GM12878 (cell line): ENCODE measurements around the gene LMTK3. TPM values are rescaled to one million over a fixed set of nuclear protein-coding genes. Genes with fewer than 3 reads are reported as not detected.

Source experiments
- ATAC-seq: fragments of 200-7000 bp; cut with Tn5 transposase; 3 replicates; pipeline ENCODE4 v1.9.1; 2020; ENCODE audit warnings: mild to moderate bottlenecking, moderate library complexity
- BruUV-seq: library from RNA; stranded (reverse); fragments of 400-500 nt; replicated peaks from 2 replicates; lab custom pipeline; 2021; lab: Mats Ljungman, UMichigan
- CTCF ChIA-PET: fragments of 300-600 bp; sonication (Branson Sonifier 250); formaldehyde crosslinking; extraction: SDS; loops from one replicate; lab custom pipeline; 2021; ENCODE audit warnings: inconsistent platforms; lab: Yijun Ruan, JAX
- POLR2A ChIA-PET: fragments of 350-600 bp; formaldehyde crosslinking; extraction: SDS; loops from one replicate; lab custom pipeline; 2021; ENCODE audit warnings: inconsistent platforms; lab: Charles Lee
- RAD21 ChIA-PET: fragments of 300-600 bp; sonication (Branson Sonifier 250); formaldehyde crosslinking; loops from one replicate; lab custom pipeline; 2023; ENCODE audit warnings: antibody characterized with exemption; ENCODE audit not compliant: unreplicated experiment; lab: Charles Lee
- SMC1A ChIA-PET: fragments of 300-600 bp; sonication (Branson Sonifier 250); formaldehyde crosslinking; loops from one replicate; lab custom pipeline; 2023; ENCODE audit not compliant: unreplicated experiment, uncharacterized antibody; lab: Charles Lee
- DNase-seq: peaks from one replicate; pipeline ENCODE4 v3.0.0-alpha.2; 2011; ENCODE audit warnings: low read depth, low spot score
- FAIRE-seq: peaks from 3 replicates; lab custom pipeline; 2011; peaks lifted over from hg19 to GRCh38; lab: Jason Lieb, UNC
- H2AFZ ChIP-seq: 2 replicates; pipeline ENCODE4 v1.6.0; 2011; ENCODE audit warnings: low read depth, low read length, control low read depth; ENCODE audit not compliant: control insufficient read depth
- H3K27ac ChIP-seq: 2 replicates; pipeline ENCODE4 v1.5.1; 2011; ENCODE audit warnings: control low read depth; ENCODE audit not compliant: control insufficient read depth, insufficient read depth
- H3K27me3 ChIP-seq, 2 experiments: replicated peaks in 1 of 2; 2 replicates each; pipeline versions ENCODE4 v1.6.0 to v1.6.1; 2011; ENCODE audit warnings: low read length in 1 of 2; ENCODE audit not compliant: control insufficient read depth in 2 of 2, insufficient read depth in 2 of 2
- H3K36me3 ChIP-seq, 2 experiments: 2 replicates each; pipeline ENCODE4 v1.5.1; 2011; ENCODE audit warnings: low read length in 1 of 2; ENCODE audit not compliant: control insufficient read depth in 2 of 2, insufficient read depth in 2 of 2
- H3K4me1 ChIP-seq: 2 replicates; pipeline ENCODE4 v1.6.1; 2011; ENCODE audit warnings: mild to moderate bottlenecking, low read length, moderate library complexity, mixed read lengths; ENCODE audit not compliant: control insufficient read depth, insufficient read depth
- H3K4me2 ChIP-seq: 2 replicates; pipeline ENCODE4 v1.6.0; 2011; ENCODE audit warnings: control low read depth; ENCODE audit not compliant: control insufficient read depth, insufficient read depth
- H3K4me3 ChIP-seq: fragments of 200-600 bp; sonication (generic); 2 replicates; pipeline ENCODE4 v1.5.1; 2016
- H3K79me2 ChIP-seq: 2 replicates; pipeline ENCODE4 v1.6.0; 2011; ENCODE audit warnings: low read length; ENCODE audit not compliant: control insufficient read depth, insufficient read depth
- H3K9ac ChIP-seq: 2 replicates; pipeline ENCODE4 v1.8.0; 2011; ENCODE audit warnings: low read length, control low read depth, mixed read lengths; ENCODE audit not compliant: control insufficient read depth, insufficient read depth
- H3K9me3 ChIP-seq: replicated peaks from 3 replicates; pipeline ENCODE4 v1.5.1; 2011; ENCODE audit warnings: mild to moderate bottlenecking, low read length; ENCODE audit not compliant: control insufficient read depth, insufficient read depth
- H4K20me1 ChIP-seq: 2 replicates; pipeline ENCODE4 v1.6.0; 2011; ENCODE audit not compliant: control insufficient read depth, insufficient read depth
- BCL11A ChIP-seq: IDR thresholded peaks from 2 replicates; pipeline ENCODE4 v1.6.1; 2011; ENCODE audit warnings: low read depth, low read length
- CBFB ChIP-seq: IDR thresholded peaks from 2 replicates; pipeline ENCODE4 v1.6.1; 2016; ENCODE audit warnings: antibody characterized with exemption, low read depth
- CEBPB ChIP-seq, 2 experiments: fragments of 150-350 bp in 1 of 2; IDR thresholded peaks; 2 replicates each; pipeline ENCODE4 v1.6.1; 2012 to 2014; ENCODE audit warnings: low read depth in 2 of 2, low read length in 2 of 2, borderline replicate concordance in 1 of 2, inconsistent platforms in 1 of 2
- ESRRA ChIP-seq: IDR thresholded peaks from 2 replicates; pipeline ENCODE4 v1.6.1; 2012; ENCODE audit warnings: mild to moderate bottlenecking, low read length, improper control_type of control experiment
- GABPA ChIP-seq: IDR thresholded peaks from 2 replicates; pipeline ENCODE4 v1.6.1; 2014; ENCODE audit warnings: antibody characterized with exemption, low read depth, mild to moderate bottlenecking, inconsistent platforms
- JUND ChIP-seq: IDR thresholded peaks from 2 replicates; pipeline ENCODE4 v1.6.1; 2012; ENCODE audit warnings: low read depth, mild to moderate bottlenecking, low read length, improper control_type of control experiment, moderate library complexity
- LARP7 ChIP-seq: fragments of 450-650 bp; IDR thresholded peaks from 2 replicates; pipeline ENCODE4 v1.6.1; 2017; ENCODE audit warnings: mild to moderate bottlenecking
- NR2C1 ChIP-seq: fragments of 450-650 bp; IDR thresholded peaks from 2 replicates; pipeline ENCODE4 v1.6.1; 2017; ENCODE audit warnings: antibody characterized with exemption, mild to moderate bottlenecking, moderate library complexity
- POU2F2 ChIP-seq: IDR thresholded peaks from 3 replicates; pipeline ENCODE4 v1.6.1; 2011; ENCODE audit warnings: low read depth, mild to moderate bottlenecking, low read length, borderline replicate concordance
- RELA ChIP-seq: fragments of 450-650 bp; IDR thresholded peaks from 2 replicates; pipeline ENCODE4 v1.8.0; 2014; ENCODE audit warnings: borderline replicate concordance; ENCODE audit not compliant: partially characterized antibody
- RUNX3 ChIP-seq: IDR thresholded peaks from 2 replicates; pipeline ENCODE4 v1.6.1; 2012; ENCODE audit warnings: low read length, inconsistent platforms
- SMAD1 ChIP-seq: fragments of 450-650 bp; IDR thresholded peaks from 2 replicates; pipeline ENCODE4 v1.6.1; 2018; ENCODE audit warnings: mild to moderate bottlenecking, low read depth; ENCODE audit not compliant: partially characterized antibody
- SREBF2 ChIP-seq: IDR thresholded peaks from 2 replicates; pipeline ENCODE4 v1.6.1; 2012; ENCODE audit warnings: mild to moderate bottlenecking, low read length
- whole genome bisulfite sequencing: methylation state at CpG from one replicate; pipeline ENCODE4 v1.1.6; 2016; ENCODE audit warnings: low lambda C conversion rate; ENCODE audit not compliant: insufficient replicate concordance, insufficient coverage; ENCODE audit errors: missing lambda C conversion rate; 5-methylcytosine and 5-hydroxymethylcytosine counted together
- in situ Hi-C: fragments of 300-500 bp; cut with MboI; formaldehyde crosslinking; loops from 9 replicates; pipeline ENCODE4 v1.14.3; 2018; ENCODE audit warnings: mixed read lengths
- intact Hi-C: fragments of 100-400 bp; cut with micrococcal nuclease; formaldehyde crosslinking; loops from one replicate; pipeline ENCODE4 v1.14.2; 2022; ENCODE audit not compliant: unreplicated experiment
- polyA plus RNA-seq, 11 experiments: library from polyadenylated mRNA; depleted of rRNA in 4 of 11; unstranded in 6 of 11; stranded (reverse) in 5 of 11; fragments of >200 nt; fragmentation: Nextera tagmentation in 4 of 11; fragmentation: Illumina TruSeq in 1 of 11; extraction: Ambion mirVana in 4 of 11; extraction: Trizol in 1 of 11; gene quantifications; 1 replicate in 1 of 11; 2 replicates in 10 of 11; pipeline versions ENCODE4 v1.2.1 to v1.2.3, GENCODE V29; 2011 to 2016; ENCODE audit warnings: inconsistent platforms in 2 of 11, missing spikeins in 2 of 11, low read depth in 1 of 11
- total RNA-seq, 4 experiments: library from RNA; depleted of rRNA in 3 of 4; stranded (reverse); fragments of >200 nt in 3 of 4; fragmentation: Illumina TruSeq in 1 of 4; extraction: Trizol in 1 of 4; gene quantifications; 2 replicates each; pipeline versions ENCODE4 v1.2.1 to v1.2.3, GENCODE V29; 2013 to 2021
- TF ChIP-seq, protein P1 (sequence below): IDR thresholded peaks from 2 replicates; pipeline ENCODE4 v1.6.1; 2011; ENCODE audit warnings: borderline replicate concordance, low read depth, mild to moderate bottlenecking, moderate library complexity, low read length; ENCODE audit not compliant: insufficient read depth, poor library complexity, severe bottlenecking

The LMTK3 gene
- total and polyA plus RNA-seq, 10 of the 15 experiments (the other 5 are each of a cell fraction or from before 2014, with no cell fraction given): under 0.01 to 0.28 (median 0.04) TPM; not detected in 3

DNA sequence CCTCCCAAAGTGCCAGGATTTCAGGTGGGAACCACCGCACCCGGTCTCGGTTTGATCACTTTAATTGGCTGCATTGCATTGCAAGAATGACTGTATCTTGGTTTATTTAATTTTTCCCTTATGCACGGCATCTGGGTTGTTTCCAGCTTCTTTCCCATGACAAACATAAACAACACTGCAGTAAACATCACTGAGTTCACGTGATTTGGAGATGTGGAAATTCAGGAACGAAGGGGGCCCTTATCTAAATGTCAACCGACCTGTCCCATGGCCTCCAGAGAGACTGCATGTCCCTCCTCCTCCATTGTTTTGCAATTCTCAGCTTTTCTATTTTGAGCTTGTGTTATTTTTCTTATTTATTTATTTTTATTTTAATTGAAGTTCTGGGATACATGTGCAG, 25.9 kb upstream of the LMTK3 start:
- no peak for FAIRE-seq
- TF ChIP-seq NR2C1: no peak
- TF ChIP-seq SREBF2: no peak
- no peak for TF ChIP-seq GABPA
- TF ChIP-seq RELA: no peak
- TF ChIP-seq RUNX3: no peak
- POLR2A ChIA-PET: no interaction called here
- ATAC-seq: no peak
- H3K4me2 ChIP-seq: no peak overlapping the region
- H3K9ac ChIP-seq: no peak overlapping the region
- H3K27me3 ChIP-seq: no peaks in the 10 kb centered on the region
- no peaks in the 10 kb centered on the region for H4K20me1 ChIP-seq
- H3K36me3 ChIP-seq: no peaks in the 10 kb centered on the region
- 56% methylated on average over 7 of the region's 7 CpGs for WGBS
- no peak for DNase-seq
- no peak overlapping the region for H3K27ac ChIP-seq
- BruUV-seq: no TSS peak
- no peak overlapping the region for H3K4me3 ChIP-seq
- no peaks in the 10 kb centered on the region for H3K9me3 ChIP-seq
- in situ Hi-C loops (no loop called here), intact Hi-C loops (no loop called here)
- H2AFZ ChIP-seq: no peak overlapping the region
- SMC1A ChIA-PET: no interaction called here
- RAD21 ChIA-PET: no interaction called here
- no peaks in the 10 kb centered on the region for H3K4me1 ChIP-seq
- H3K79me2 ChIP-seq: no peaks in the 10 kb centered on the region
- CTCF ChIA-PET: no interaction called here

DNA sequence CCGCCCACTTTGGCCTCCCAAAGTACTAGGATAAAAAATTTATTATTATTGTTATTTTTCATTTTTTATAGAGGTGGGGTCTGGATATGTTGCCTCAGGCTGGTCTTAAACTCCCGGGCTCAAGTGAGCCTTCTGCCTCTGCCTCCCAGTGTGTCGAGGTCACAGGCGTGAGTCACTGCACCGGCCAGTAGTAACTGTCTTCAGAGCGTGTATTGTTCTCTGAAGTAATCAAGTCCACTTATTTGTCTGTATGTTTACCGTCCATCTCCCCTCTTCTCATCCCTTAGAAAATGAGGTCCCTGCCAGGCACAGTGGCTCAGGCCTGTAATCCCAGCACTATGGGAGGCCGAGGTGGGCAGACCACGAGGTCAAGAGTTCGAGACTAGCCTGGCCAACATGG, 22.1 kb upstream of the LMTK3 start:
- ChIA-PET RAD21 (no interaction called here), POLR2A (no interaction called here), SMC1A (no interaction called here), CTCF (interaction anchor here (0.7 kb wide), 1 partner anchor 59 kb away, joined by 3 read pairs; no protein-coding TSS in a partner anchor)
- no peaks in the 10 kb centered on the region for H3K79me2 ChIP-seq
- TF ChIP-seq POU2F2 (no peak), SMAD1 (no peak), JUND (no peak), CBFB (no peak), LARP7 (no peak), CEBPB (IDR thresholded peaks at IDR 0.05; ENCODE audit: borderline replicate concordance in 1 of 2, low read depth in 2 of 2, low read length in 2 of 2) (no peak), ESRRA (no peak), BCL11A (no peak)
- TF ChIP-seq, protein P1, sequence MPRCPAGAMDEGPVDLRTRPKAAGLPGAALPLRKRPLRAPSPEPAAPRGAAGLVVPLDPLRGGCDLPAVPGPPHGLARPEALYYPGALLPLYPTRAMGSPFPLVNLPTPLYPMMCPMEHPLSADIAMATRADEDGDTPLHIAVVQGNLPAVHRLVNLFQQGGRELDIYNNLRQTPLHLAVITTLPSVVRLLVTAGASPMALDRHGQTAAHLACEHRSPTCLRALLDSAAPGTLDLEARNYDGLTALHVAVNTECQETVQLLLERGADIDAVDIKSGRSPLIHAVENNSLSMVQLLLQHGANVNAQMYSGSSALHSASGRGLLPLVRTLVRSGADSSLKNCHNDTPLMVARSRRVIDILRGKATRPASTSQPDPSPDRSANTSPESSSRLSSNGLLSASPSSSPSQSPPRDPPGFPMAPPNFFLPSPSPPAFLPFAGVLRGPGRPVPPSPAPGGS: no peak
- 46% methylated on average over 10 of the region's 10 CpGs for WGBS
- FAIRE-seq (no peak), DNase-seq (no peak), ATAC-seq (no peak)
- H3K9ac ChIP-seq: no peak overlapping the region
- no peak overlapping the region for H3K27ac ChIP-seq
- H3K36me3 ChIP-seq: no peaks in the 10 kb centered on the region
- H3K4me2 ChIP-seq: no peak overlapping the region
- H3K4me1 ChIP-seq: no peaks in the 10 kb centered on the region
- in situ Hi-C loops: no loop called here
- no peak overlapping the region for H2AFZ ChIP-seq
- H3K27me3 ChIP-seq: no peaks in the 10 kb centered on the region
- no peaks in the 10 kb centered on the region for H4K20me1 ChIP-seq
- H3K9me3 ChIP-seq: no peaks in the 10 kb centered on the region; the same call in 2 of the 3 replicates
- intact Hi-C loops: no loop called here
- H3K4me3 ChIP-seq: no peak overlapping the region
- no TSS peak for BruUV-seq
